HG03558 (cell line): ENCODE results near the gene ID2.
"Not testable (repeated sequence)": the region's sequence is repeated elsewhere in the genome, so short reads cannot be mapped to it uniquely, and the experiment has no call there.

ENCODE experiments used
- ATAC-seq: cut with Tn5 transposase; IDR thresholded peaks from one replicate; pipeline ENCODE4 v1.9.1; 2021; ENCODE audit warnings: moderate number of reproducible peaks; ENCODE audit not compliant: unreplicated experiment; ENCODE audit errors: extremely low read depth

ID2 gene

GRCh38 chr2:8722986-8723385 is 41.1 kb downstream of the ID2 start:
- ATAC-seq: no peak

DNA sequence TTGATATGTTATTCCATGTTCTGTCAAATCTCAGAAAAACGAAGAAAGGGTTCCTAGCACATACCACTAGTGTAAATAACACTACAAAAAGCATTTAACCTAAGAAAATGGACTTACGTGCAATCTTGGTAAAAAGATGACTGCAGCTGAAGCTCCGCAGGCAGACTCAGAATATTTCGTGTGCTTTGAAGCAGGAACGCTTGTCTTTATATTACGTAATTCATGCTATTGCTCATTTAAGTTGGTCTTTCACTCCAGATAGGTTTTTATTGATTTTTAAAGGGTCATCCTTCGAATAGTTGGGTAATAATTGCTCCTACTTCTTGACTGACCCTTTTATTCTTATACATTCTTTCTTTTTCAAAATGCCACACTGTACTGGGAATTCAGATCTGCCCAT is 44.0 kb downstream of the ID2 start:
- no peak for ATAC-seq

- no peak for ATAC-seq
Measured at GRCh38 chr2:8728305-8729015, 46.6 kb downstream of the ID2 start.

- ATAC-seq: not testable (repeated sequence)
Measured at GRCh38 chr2:8729101-8729500, 47.2 kb downstream of the ID2 start.

- no peak for ATAC-seq
Measured at GRCh38 chr2:8729939-8730338, 48.1 kb downstream of the ID2 start.

GRCh38 chr2:8732601-8733000 is 50.7 kb downstream of the ID2 start:
- ATAC-seq: no peak
